Activated B cell treated with CpG ODN at 0.5 μM for 24 hours (primary cell): ENCODE measurements around the gene ATP9A. TPM values are rescaled to one million over a fixed set of nuclear protein-coding genes. Genes with fewer than 3 reads are reported as not detected.

ENCODE experiments used
- ATAC-seq: fragments of 200-7000 bp; cut with Tn5 transposase; one replicate; pipeline ENCODE4 v1.10.0; 2021; ENCODE audit warnings: low read depth, mild to moderate bottlenecking, moderate library complexity
- CTCF ChIA-PET: fragments of 350-600 bp; sonication (Branson Sonifier 250); formaldehyde crosslinking; loops from one replicate; lab custom pipeline; 2021; ENCODE audit warnings: antibody characterized with exemption; lab: Charles Lee
- POLR2A ChIA-PET: fragments of 350-600 bp; sonication (Branson Sonifier 250); formaldehyde crosslinking; loops from one replicate; lab custom pipeline; 2021; ENCODE audit warnings: antibody characterized with exemption; lab: Charles Lee
- DNase-seq: peaks from one replicate; pipeline ENCODE4 v3.0.0; 2022
- H3K27ac Mint-ChIP-seq: one replicate; pipeline ENCODE4 v1.8.0; 2020; ENCODE audit warnings: mixed read lengths
- H3K27me3 Mint-ChIP-seq: one replicate; pipeline ENCODE4 v1.8.0; 2021; ENCODE audit warnings: mixed read lengths
- H3K36me3 Mint-ChIP-seq: one replicate; pipeline ENCODE4 v1.8.0; 2021; ENCODE audit warnings: low read depth, mixed read lengths
- H3K4me1 Mint-ChIP-seq: one replicate; pipeline ENCODE4 v1.8.0; 2021; ENCODE audit warnings: mixed read lengths
- H3K4me3 Mint-ChIP-seq: one replicate; pipeline ENCODE4 v1.8.0; 2020; ENCODE audit warnings: mild to moderate bottlenecking, mixed read lengths
- H3K9me3 Mint-ChIP-seq: one replicate; pipeline ENCODE4 v1.8.0; 2020; ENCODE audit warnings: mixed read lengths
- CTCF ChIP-seq: fragments of 200-600 bp; IDR thresholded peaks from one replicate; pipeline ENCODE4 v1.8.0; 2022; ENCODE audit warnings: antibody characterized with exemption, mild to moderate bottlenecking
- intact Hi-C: fragments of 100-400 bp; cut with micrococcal nuclease; formaldehyde crosslinking; loops from one replicate; pipeline ENCODE4 v1.15.1; 2024
- total RNA-seq: library from RNA; stranded (reverse); gene quantifications from 2 replicates; pipeline ENCODE4 v1.2.3, GENCODE V29; 2022

The ATP9A gene
- total RNA-seq, 1 donor from 2014 or later: 0.07 TPM

- no peaks in the 10 kb centered on the region for H3K36me3 Mint-ChIP-seq
- no peaks in the 10 kb centered on the region for H3K9me3 Mint-ChIP-seq
- CTCF ChIA-PET: no interaction called here
- no peak for TF ChIP-seq CTCF
- H3K4me1 Mint-ChIP-seq: no peaks in the 10 kb centered on the region
- no peak for DNase-seq
- intact Hi-C loops: loop anchor here (10.0 kb wide), 1 partner anchor 735 kb away; no protein-coding TSS in a partner anchor
- POLR2A ChIA-PET: no interaction called here
- H3K27ac Mint-ChIP-seq: no peak overlapping the region
- no peak for ATAC-seq
- H3K27me3 Mint-ChIP-seq: no peaks in the 10 kb centered on the region
- no peak overlapping the region for H3K4me3 Mint-ChIP-seq
Observed at GRCh38 chr20:51549474-51549873, 218.7 kb downstream of the ATP9A start.

- POLR2A ChIA-PET: no interaction called here
- Mint-ChIP-seq H3K4me3 (no peak overlapping the region), H3K27ac (no peak overlapping the region), H3K27me3 (no peaks in the 10 kb centered on the region), H3K4me1 (peaks cover 6% of the 10 kb centered on the region), H3K36me3 (no peaks in the 10 kb centered on the region), H3K9me3 (no peaks in the 10 kb centered on the region)
- no peak for TF ChIP-seq CTCF
- no peak for DNase-seq
- intact Hi-C loops: loop anchor here (10.0 kb wide), 1 partner anchor 733 kb away; no protein-coding TSS in a partner anchor
- CTCF ChIA-PET: no interaction called here
- no peak for ATAC-seq
Observed at GRCh38 chr20:51547951-51548350, 220.2 kb downstream of the ATP9A start.

Other genes with a start within 250 kb of the ATP9A start
- 41.2 and 46.0 TPM in 2 replicates for gene NFATC2, start 225.7 kb downstream of the ATP9A start, total RNA-seq
- gene SALL4, start 34.1 kb upstream of the ATP9A start, total RNA-seq: not detected in 2 replicates